HG03575 (cell line): ENCODE measurements around the gene AXL.
"Not testable (repeated sequence)": the region's sequence is repeated elsewhere in the genome, so short reads cannot be mapped to it uniquely, and the experiment has no call there.

Source experiments
- ATAC-seq: cut with Tn5 transposase; IDR thresholded peaks from one replicate; pipeline ENCODE4 v1.9.1; 2021; ENCODE audit not compliant: unreplicated experiment, insufficient number of reproducible peaks, low FRiP score; ENCODE audit errors: extremely low read depth

AXL gene

GRCh38 chr19:41205995-41206394 is 13.0 kb upstream of the AXL start:
- ATAC-seq = no peak

GRCh38 chr19:41206456-41206855 is 12.6 kb upstream of the AXL start:
- ATAC-seq = no peak

- ATAC-seq = no peak
Observed at GRCh38 chr19:41206926-41207750, 11.9 kb upstream of the AXL start.

DNA sequence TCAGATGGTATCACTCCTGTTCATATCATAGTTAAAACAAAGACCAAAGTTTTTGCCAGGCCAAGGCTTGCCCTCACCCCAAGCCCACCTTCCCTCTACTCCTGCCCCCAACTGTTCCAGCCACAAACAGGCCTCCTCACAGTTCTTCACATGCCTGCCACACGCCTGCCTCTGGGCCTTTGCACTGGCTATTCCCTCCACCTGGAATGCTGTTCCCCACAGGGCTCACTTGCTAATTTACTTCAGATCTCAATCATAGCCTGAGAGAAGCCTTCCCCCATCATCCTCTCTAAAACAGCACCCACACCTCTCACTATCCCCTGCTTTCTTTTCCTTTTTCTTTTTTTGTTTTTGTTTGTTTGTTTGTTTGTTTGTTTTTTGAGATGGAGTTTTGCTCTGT is 4.9 kb upstream of the AXL start:
- no peak for ATAC-seq

DNA sequence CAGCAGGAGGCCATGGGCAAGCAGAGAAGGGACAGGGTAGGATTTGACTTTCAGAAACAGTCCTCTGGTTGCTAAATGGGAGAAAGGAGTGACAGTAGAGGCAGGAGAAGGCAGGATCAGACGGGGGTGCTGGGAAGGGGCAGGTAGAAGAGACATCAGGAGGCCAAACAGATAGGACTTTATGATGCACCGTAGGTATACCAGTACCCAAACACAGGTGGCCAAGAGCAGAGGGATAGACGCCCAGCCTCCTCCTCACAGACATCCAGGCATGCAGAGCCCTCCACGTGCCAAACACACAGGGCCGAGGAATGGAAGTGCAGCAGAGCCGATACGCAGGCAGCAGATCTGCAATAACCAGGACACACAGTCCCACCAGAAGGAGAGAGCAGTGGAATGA is 1.3 kb upstream of the AXL start:
- ATAC-seq = no peak

DNA sequence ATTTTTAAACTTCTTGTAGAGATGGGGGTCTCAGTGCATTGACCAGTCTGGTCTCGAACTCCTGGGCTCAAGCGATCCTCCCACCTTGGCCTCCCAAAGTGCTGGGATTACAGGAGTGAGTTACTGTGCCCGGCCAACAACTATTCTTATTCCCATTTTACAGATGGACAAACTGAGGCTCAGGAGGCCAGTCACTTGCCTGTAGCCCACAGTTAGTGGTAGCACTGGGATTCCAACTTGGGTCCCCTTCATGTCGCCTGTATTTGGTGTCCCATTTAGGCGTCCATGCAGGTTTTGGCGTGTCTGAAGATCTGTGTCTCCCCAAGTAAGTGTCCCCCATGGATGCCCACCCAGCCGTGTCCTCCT is 791 bp upstream of the AXL start:
- no peak for ATAC-seq

- no peak for ATAC-seq
Observed at GRCh38 chr19:41219924-41220567, 1.0 kb downstream of the AXL start.

- no peak for ATAC-seq
Observed at GRCh38 chr19:41220811-41221210, 1.8 kb downstream of the AXL start.

- ATAC-seq = no peak
Observed at GRCh38 chr19:41221514-41222205, 2.6 kb downstream of the AXL start.

DNA sequence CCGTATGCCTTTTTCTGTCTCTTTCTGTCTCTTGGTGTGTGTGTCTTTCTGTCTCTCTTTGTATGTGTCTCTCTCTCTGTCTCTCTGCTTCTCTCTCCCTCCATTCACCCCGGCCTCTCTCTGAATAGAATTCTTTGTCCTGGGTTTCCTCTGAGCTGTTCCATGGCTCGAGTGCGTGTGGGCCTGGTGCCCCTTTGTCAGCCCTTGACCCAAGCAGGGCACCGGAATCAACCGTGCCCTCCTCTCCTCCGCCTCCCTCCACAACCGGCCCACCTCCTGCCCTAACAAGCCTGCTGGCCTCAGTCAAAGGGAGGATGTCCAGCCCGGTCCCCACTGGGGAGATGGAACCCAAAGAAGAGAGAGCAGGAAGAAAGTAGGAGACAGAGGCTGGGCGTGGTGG is 3.2 kb downstream of the AXL start:
- no peak for ATAC-seq

- no peak for ATAC-seq
Observed at GRCh38 chr19:41223431-41224234, 4.6 kb downstream of the AXL start.

- no peak for ATAC-seq
Observed at GRCh38 chr19:41224632-41225031, 5.6 kb downstream of the AXL start.

- ATAC-seq = no peak
Observed at GRCh38 chr19:41225238-41226052, 6.4 kb downstream of the AXL start.

DNA sequence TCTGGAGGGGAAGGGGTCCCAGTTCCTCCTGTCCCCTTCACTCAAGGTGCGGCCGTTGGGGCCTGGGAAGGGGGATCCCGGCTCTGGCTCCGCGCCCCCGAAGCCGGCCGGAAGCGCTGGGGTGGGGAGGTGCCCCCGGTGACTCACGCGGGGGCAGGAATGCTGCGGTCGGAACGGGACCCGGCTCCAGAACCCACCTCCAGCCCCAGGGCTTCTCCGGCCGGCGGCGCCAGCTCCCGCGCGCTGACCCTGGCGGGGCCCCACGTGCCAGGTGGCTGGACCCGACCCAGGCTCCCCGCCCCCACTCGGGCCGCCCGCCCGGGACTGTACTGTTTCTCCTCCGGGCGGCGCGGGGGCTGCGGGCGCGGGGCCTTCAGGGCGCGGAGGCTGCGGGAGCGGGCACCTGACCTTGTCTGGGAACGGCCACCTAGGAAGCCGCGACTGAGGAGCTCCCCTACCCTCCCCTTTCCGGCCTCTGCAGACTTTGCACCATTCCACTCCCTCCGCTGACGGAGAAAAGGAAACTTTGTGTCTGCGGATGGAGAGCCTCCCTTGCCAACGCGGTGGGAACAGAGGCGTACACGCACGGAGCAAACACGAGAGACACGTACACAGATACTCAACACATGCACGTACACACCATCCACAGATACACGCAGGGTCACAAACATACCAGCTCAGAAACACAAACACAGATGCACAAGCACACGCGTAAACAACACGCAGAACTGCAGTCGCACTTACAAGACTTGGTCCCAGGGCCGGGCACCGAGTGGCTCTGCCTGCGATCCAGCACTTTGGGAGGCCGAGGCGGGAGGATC is 7.2 kb downstream of the AXL start:
- ATAC-seq = no peak

- no peak for ATAC-seq
Observed at GRCh38 chr19:41226874-41227390, 7.9 kb downstream of the AXL start.

DNA sequence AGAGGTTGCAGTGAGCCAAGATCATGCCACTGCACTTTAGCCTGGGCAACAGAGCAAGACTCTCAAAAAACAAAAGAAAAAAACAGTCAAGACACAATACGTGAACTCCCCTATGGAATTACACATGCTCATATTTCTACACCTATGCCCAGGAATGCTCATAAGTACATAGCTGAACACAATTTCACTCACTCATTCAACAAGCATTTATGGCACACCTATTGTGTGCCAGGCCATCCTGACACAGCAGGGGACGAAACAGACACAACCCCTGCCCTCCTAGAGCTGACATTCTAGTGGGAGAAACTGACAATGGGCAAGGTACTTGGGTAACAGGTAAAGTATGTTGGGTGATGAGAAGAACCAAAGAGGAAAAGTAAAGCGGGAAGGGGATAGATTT is 9.5 kb downstream of the AXL start:
- ATAC-seq = no peak

- ATAC-seq = not testable (repeated sequence)
Observed at GRCh38 chr19:41229338-41229737, 10.3 kb downstream of the AXL start.
